Skin of body (tissue), 2 donors: Measurements from ENCODE around the gene ROR1. TPM values are rescaled to one million over a fixed set of nuclear protein-coding genes. Genes with fewer than 3 reads are reported as not detected.
A peak's percentile ranks its signal among the peaks of the same experiment; 100 is the strongest.
"Not testable (repeated sequence)": the region's sequence is repeated elsewhere in the genome, so short reads cannot be mapped to it uniquely, and the experiment has no call there.

Source experiments
- DNase-seq: peaks from one replicate; lab custom pipeline; 2025; lab: John Stamatoyannopoulos, UW
- total RNA-seq: library from RNA; depleted of rRNA; stranded (reverse); fragments of >200 nt; gene quantifications from one replicate; pipeline ENCODE4 v1.2.3, GENCODE V29; 2014

Gene ROR1
- total RNA-seq, 1 donor from 2014 or later: 12.5 TPM

DNA sequence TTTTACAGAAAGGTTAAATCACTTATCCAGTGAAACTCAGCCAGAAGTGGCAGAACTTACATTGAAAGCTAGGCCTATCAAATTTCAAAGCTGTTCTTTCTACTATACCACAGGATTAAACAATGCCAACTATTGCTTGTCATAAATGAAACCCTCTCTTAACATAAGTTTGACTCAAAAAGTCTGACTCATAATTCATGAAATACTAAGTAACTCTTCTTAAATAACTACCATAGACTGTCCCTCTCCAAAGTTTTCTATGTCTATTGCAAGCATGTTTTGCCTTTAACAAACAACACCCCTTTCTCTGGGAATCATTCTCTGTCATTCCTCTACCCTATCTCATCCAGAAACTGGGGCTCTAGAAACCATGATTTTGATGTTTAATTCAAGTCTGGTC, 320.1 kb downstream of the ROR1 start:
- DNase-seq: no peak

DNA sequence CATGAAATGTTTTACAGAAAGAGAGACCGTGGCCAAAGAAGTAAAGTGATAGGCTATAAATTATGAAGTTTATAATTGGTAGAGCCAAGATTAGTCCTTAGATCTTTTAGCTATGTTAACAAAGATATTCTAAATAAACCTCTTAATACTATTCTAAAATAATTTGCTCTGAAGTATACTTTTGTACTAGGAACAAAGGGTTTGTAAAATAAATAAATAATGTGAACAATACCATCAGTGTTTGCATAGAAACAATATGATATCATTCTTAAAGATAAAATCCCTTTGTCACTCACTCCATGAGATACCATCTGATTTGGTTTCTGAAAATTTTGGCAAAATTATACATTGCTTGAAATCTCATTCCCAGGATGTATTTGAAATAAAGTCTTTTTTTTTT, 322.0 kb downstream of the ROR1 start:
- no peak for DNase-seq

DNA sequence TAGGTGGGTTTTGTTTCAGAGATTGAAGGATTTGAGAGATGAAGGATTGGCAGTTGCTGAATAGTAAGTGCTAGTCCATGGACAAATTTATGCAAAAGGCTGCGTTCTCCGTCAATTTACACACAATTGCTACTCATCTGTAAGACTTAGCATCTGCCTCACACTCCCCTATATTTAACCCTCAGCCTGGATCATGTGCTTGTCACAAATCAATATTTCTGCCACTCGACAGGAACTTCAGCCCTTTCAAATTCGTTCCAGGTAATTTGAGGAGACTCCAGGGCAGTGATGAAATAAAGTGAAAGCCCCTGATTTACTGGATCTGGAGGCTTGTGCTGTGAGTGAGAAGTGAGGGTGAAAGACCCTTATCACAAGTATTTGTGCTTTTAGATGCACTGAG, 324.0 kb downstream of the ROR1 start:
- no peak for DNase-seq

DNA sequence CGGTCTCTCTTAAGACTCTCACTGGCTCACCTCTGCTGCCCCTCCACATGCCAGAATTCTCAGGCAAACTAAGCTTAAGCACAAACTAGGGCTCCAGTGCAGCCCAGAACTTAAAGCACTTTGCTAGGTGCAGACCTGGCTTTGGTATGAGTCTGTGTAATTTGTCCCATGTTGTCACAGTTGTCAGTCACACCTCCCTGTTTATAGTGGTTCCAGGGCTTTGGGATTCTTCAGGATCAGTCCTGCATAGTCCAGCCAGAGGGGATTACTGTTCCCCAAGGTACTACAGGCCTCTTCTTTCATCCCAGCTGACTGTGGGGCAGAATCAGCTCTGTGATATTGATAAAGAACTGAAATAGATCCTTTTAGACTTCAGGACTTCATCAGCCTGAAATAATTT, 324.6 kb downstream of the ROR1 start:
- no peak for DNase-seq

DNA sequence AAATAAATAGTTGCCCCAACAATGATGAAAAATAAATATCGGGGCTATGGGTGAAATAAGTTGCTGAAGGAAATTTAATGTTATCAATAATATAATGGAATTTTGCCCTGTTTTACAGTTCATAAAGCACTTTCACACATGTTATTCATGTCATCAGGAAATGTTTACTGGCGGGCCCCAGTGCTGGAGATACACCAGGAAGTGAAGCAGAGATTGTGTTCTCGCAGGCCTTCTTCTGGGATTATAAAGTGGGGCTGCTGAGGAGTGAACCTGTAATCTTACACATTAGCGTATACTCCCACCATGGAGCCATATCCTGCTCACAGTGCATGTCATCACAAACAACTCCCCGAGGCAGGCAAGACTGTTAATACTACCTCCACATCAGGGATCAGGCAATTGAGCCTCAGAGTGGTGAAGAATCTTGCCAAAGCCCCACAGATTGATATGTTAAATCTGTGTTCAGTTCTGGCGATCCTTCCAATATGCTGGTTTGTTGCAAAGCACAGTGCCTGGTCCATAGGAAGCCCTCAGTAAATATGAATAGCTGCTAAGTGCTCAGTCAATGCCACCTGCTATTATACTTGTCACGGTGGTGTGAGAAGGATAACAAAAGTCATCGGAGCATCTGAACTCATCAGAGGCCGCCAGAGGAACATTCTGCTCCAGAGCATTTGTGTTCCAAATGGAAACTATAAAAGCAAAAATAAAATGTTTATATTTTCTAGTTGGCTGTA, 325.2 kb downstream of the ROR1 start:
- DNase-seq: peak; percentile 59

DNA sequence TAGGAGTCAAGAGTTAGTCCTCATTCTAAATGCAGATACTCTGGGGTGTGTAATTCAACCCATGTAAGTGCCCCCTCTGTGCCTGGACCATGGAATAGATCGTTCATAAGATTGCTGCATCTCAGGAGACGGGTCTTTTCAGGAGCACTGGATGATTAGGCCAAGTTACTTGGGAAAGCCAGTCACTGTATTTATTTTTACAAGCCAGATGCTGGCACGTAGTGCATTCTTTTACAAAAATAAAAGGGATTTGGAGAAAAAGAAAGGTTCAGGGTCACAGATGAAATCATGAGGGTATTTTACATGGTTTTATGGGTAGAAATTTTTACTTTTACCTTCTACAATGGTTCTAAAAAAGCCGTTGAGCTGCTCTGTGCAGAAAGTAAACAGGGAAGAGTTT, 327.0 kb downstream of the ROR1 start:
- no peak for DNase-seq

DNA sequence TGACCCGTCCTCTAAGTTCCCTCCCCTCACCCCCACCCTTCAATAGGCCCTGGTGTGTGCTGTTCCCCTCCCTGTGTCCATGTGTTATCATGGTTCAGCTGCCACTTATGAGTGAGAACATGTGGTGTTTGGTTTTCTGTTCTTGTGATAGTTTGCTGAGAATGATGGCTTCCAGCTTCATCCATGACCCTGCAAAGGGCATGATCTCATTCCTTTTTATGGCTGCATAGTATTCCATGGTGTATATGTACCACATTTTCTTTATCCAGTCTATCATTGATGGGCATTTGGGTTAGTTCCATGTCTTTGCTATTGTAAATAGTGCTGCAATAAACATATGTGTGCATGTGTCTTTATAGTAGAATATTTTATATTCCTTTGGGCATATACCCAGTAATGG, 330.8 kb downstream of the ROR1 start:
- DNase-seq: not testable (repeated sequence)

DNA sequence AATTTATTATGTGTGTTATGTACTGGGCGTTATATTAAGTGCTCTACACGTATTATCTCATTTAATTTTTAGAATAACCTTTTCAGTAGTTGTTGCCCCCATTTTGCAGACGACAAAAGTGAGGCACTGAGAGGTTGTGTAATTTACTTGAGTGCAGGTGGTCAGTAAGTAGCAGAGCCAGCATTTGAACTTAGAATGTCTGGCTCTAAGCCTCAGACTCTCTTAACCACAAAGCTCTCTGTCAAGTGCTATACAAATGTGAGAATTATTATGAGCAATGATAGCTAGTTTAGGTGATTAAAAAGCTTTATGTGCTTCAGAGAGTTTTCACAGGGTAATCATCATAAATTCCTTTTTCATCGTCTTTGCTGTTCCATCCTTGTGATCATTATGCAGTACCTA, 333.3 kb downstream of the ROR1 start:
- no peak for DNase-seq

DNA sequence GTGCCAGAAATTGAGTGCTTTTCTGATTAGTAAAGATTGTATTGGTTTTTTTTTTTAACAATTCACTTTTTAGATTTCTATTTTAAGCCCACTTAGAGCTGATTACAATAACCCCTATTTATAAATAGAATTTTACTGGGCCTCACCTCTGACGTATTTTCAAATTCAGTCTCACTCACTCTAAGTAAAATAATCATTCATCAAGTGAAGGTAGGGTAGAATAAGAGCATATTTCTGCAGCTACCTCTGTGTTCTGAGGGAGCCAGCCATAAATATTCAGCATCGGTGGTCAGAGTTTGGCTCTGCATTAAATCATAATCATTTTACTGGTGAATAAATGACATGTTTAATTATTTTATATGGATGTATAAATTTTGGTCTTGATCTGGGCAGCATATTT, 333.8 kb downstream of the ROR1 start:
- no peak for DNase-seq

DNA sequence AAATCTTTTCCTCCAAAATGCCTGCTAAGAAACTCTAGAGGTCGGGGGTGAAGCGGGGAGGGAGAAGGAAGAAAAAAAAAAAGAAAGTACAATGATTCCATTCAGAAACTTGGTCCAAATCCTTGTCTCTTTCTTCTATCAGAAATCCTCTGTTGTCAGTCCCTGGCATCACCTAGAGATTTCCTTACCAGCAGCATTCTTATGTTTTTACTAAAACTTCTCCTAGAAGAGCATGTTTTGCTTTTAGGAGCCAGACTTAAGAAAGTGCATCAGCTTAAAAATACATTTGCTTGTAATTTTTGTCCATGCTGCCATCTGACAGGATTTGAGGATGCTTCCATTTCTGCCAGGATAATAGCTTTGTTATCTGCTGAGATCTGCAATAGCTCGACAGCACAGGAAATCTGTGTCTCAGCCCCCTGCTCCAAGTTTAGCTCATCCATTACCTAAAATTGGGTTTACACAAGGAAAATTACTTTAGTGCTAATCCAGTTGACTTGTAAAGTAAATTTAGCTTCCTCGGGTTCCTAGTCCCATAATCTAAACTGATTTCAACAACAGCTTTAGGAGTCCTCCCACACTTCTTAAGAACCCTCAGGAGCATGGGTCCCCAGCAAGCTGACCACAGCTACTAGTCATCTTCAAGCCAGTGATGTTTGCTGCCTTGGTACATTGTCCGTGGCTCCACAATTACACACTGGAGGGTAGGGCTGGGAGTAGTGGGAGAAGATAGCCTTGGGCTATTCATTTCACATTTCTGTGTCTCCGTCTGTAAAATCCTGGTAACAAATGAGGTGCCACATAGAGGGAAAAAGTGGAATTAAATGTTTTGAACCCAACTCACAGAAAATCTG, 337.3 kb downstream of the ROR1 start:
- DNase-seq: no peak

DNA sequence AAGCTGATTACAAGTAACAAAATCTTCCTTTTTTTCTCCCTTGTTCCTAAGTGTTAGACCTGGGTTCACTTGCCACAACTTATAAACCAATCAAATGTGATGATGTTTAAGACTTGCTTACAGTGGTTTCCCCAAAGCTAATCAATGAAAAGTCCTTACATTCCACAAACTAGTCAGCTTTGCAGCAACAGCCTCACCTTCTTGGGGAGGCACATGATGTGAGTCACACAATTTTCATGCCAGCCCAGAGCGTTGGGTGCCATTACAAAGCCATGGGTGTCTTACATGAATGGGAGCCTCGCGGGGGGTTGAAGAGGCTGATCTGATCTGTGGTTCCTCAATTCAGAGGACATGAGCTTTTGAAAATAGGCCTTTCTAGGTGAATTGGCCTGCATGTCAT, 338.0 kb downstream of the ROR1 start:
- no peak for DNase-seq

DNA sequence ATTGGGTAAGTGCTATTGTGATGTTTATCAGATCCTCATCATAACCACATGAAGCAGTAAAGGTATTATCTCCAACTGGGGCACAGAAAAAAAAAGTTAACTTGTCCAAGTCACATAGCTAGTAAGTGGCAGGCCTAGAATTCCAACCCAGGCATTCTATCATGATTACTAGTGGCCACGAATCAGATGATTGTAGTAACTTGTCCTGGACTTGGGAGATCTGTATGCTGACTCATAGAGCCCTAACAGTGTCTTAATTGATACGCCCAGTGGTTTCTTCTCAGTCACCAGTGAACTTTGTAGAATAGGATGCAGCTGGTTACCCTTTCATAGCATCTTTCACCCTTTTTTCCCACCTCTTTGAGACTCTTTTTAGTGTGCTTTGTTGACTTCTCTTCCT, 338.5 kb downstream of the ROR1 start:
- no peak for DNase-seq

DNA sequence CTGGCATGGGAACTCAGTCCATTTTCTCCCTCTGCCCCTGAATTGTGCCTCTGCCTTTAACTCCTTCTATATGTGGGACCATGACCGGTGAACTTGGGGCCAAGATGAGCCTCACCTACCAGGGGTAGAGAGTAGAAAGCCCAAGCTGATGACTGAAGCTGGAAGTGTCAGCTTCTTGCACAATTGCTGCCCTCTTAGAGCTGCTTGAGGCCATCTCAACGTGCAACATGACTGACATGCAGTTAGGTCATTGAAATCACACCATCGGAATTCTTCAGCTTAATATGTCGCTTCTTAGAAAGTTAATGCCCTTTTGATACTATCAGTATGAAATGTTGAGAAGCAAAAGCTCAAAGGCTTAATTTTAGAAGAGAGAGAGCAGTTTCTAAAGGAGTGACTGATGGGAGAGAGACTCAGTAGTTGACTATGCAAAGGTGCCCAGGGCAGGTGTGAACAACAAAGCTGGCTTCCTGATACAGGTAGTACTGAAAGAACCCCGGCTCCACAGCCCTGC, 340.3 kb downstream of the ROR1 start:
- no peak for DNase-seq

DNA sequence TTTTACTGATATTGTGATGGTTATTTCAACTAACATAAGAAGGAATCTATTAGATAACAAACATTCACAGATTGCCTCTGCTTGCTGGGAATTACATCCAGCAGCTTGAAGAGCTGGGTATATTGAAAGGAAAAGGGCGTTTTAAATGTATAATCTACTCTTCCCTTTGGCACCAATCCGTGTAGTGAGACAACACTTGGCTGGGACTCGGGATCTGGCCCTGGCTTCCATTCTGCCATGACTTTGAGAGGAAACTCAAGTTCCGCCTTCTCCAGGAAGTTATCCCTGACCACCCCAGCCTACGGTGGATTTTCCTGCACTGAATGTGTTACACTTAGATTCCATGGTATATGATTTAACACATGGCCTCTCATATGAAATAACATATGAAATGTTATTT, 342.7 kb downstream of the ROR1 start:
- no peak for DNase-seq

DNA sequence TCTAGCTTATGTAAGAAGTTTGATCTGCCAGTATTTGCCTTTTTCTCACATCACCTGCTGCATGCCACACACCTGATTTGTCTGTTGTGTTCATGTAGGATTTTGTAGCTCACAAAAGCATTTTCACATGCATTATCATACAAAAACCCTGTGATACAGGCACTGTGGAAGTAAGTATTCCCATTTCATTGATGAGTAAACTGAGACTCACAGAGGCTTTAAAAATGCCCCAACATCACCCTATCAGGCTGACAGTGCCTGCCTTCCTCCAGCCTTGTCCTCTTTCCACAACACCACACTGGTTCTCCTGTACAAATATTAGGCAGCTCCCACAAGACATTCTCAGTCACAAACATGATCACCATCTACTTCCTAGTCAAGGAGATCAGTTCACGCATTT, 343.7 kb downstream of the ROR1 start:
- DNase-seq: no peak

DNA sequence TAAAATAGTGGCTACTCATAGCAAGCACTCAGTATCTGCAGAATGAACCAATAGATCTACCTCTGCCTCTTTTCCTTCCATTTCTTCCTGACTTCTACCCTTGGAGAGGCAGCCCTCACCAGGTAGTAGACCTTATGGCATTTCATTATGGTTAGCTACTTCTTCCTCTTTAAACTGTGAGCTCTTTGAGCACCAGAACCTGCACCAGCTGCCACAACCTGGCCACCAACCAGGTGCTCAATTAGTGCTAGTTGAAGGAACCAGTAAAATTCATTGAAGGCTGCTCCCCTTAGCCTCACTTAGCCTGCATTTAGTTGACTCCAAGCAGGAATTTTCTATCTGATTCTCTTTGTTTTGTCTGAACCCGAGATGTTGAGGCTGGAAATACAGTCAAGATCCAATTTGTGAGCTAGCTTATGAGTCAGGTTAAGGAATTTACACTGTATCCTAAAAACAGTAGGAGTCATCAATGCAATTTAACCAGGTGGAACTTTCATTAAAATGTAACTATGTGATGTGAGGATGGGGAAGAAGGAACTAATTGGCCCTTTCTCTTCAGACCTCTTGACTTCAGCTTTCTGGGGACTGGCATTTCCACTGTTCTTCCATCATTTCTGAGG, 348.1 kb downstream of the ROR1 start:
- no peak for DNase-seq

DNA sequence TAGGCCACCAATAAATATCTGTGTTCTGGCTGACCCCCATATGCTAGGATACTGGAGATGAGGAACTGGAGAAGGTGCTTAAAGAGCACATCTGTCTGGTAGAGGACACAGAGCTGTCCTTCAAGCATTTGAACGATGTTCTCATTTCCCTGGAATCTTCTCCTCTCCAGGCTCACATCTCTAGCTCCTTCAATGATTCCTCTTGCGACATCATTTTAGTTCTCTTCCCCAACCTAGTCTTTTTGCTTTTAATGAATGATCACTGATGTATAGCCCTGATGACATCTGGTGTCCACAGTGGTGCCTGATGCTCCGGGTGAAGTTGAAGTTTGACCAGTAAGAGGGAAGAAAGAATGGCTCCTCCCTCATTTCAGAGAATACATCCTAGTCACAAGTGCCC, 348.8 kb downstream of the ROR1 start:
- DNase-seq: no peak

DNA sequence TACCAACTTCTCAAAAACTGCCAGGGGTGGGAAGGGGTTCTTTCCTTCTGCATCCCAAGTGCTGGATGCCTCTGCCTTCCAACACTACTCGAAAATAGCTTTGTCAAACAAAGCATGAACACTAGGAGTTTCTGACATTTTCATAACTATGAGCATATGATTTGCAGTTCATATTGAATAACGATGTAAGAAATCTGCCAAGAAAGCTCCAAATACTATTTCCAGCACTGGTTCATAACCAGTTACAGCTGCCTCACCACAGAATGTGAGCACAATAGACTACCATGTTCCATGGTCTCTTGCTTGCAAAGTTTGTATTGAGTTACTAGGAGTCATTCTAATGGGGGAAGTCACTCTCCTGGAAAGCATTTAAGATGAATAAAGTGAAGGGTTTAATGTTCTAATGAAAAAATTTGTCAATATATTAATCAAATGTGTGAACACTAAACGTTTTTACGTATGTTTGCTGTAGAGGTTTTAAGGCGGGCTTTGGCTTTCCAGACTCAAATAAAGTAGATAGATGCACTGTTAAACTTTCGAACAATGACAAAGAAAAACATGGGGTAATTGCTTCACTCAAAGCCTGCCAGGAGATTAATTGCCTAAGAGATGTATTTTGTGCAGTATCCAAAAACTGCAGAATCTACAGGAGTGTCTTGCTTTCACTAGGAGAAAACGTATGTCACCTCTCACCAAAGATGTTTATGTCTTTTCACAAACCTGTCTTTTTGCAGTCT, 351.1 kb downstream of the ROR1 start:
- peak; percentile 94 for DNase-seq

DNA sequence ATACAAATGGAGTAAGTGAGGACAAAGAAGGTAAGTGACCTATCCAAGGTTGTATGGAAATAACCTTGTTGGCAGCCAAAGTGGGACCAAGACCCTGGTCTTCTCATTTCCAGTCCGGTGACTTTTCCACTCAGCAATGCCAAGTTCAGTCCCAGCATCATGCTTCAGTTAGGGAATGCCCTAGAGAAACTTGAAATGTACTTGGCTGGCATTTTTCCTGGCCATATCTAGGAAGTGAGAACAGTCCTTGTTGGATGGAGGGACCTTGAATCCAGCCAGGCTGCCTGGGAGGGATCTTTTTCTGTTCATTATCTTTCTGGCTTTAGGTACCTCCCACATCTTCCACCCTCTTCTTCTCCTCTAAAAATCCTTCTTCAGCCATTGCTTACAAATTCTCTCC, 352.8 kb downstream of the ROR1 start:
- no peak for DNase-seq

DNA sequence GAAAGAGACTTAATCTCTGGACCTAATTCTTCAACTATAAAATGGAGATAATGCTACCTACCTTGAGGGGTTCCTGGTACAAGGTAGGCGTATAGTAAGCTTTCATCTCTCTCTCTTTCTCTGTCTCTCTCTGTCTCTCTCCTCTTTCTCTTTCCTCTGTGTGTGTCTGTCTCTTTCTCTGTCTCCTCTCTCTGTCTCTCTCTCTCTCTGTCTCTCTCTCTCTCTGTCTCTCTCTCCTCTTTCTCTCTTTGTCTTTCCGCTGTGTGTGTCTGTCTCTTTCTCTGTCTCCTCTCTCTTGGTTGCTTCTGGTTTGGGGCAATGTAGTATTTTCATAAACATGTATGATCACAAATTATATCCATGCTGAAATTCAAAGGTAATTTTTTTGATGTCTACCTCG, 353.5 kb downstream of the ROR1 start:
- DNase-seq: no peak

DNA sequence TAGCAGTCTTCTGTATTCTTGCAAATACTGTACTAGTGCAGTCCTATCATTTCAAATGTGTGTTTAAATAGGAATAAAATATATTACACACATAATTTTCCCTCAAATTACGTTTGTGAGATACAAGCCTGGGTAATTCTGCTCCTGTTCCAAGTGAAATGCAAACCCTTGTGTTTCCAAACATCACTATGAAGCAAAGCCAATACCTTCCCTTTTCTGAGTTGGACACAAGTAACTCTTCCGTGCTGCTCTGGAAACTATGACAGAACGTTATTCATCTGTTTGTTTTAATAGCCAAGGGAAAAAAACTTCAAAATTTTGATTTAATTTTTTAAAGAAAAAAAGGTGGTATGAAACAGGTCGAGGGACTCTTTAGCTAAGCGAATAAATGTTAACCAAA, 355.9 kb downstream of the ROR1 start:
- DNase-seq: peak; percentile 32

DNA sequence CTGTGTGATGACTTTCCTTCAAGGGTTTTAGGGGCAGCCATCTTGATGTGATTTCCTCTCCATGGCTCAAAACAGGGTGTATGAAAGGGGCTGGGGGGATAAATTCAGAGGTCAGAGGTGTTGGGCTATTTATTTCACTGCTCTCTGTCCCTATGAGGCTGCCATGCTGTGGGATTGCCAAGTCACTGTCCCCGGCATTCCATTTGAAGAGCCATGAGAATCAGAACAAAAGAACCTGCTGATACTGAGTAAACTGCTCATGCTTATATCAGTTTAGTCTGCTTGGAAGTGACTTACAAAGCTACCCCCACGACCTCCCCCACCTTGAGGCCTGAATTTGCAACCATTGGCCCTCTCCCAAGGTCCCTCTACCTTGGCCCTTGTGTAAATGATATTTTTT, 357.3 kb downstream of the ROR1 start:
- DNase-seq: no peak
